ENCODE data around the gene IL1R2. TPM values are rescaled to one million over a fixed set of nuclear protein-coding genes. Genes with fewer than 3 reads are reported as not detected.

IL1R2 gene
- total and polyA plus RNA-seq, 2 of the 13 experiments (the other 11 are each of a cell fraction or from before 2014, with no cell fraction given): 3.6 to 7.3 TPM

GRCh38 chr2:102005989-102006885 lies 14.5 kb downstream of the IL1R2 start (continued):
- TF ChIP-seq RERE (CRISPR knock-in tag; IDR thresholded peaks at IDR 0.05; ENCODE audit: low read depth): no peak
- TF ChIP-seq MXI1 (IDR thresholded peaks at IDR 0.05; ENCODE audit: borderline replicate concordance, low read depth, low read length): peak; percentile 12; the same call in 1 of the 3 replicates
- peak; percentile 34; the same call in 1 of the 2 replicates for TF ChIP-seq THRA (CRISPR knock-in tag; IDR thresholded peaks at IDR 0.05; ENCODE audit: borderline replicate concordance)
- TF ChIP-seq BCL6 (CRISPR knock-in tag; IDR thresholded peaks at IDR 0.05): peak; percentile 38; the same call in 1 of the 2 replicates
- TF ChIP-seq CREM (IDR thresholded peaks at IDR 0.05): no peak
- TF ChIP-seq CREM (CRISPR knock-in tag; IDR thresholded peaks at IDR 0.05): no peak
- TF ChIP-seq LCORL (IDR thresholded peaks at IDR 0.05): no peak
- TF ChIP-seq LCORL (CRISPR knock-in tag; IDR thresholded peaks at IDR 0.05): no peak
- peak; percentile 30; the same call in 1 of the 2 replicates for TF ChIP-seq NFKB2 (CRISPR knock-in tag; IDR thresholded peaks at IDR 0.05; ENCODE audit: borderline replicate concordance)
- peak; percentile 29 for TF ChIP-seq ZNF781 (CRISPR knock-in tag; IDR thresholded peaks at IDR 0.05; ENCODE audit: borderline replicate concordance, not compliant biosample characterization)
- TF ChIP-seq ZNF687 (CRISPR knock-in tag; IDR thresholded peaks at IDR 0.05): peak; percentile 59
- TF ChIP-seq ZBTB20 (CRISPR knock-in tag; IDR thresholded peaks at IDR 0.05; ENCODE audit: borderline replicate concordance, low read depth): 0 out of 2 replicates have a peak, but pooled peaks have one; percentile 23
- TF ChIP-seq ERF (CRISPR knock-in tag; IDR thresholded peaks at IDR 0.05): peak; percentile 67; the same call in 1 of the 2 replicates
- peak; percentile 90 for TF ChIP-seq CTCF (CRISPR knock-in tag; IDR thresholded peaks at IDR 0.05)
- TF ChIP-seq NFE2L2 (IDR thresholded peaks at IDR 0.05; ENCODE audit: low read length): peak; percentile 63
